Measurements from ENCODE around the gene IL17RD. TPM values are rescaled to one million over a fixed set of nuclear protein-coding genes. Genes with fewer than 3 reads are reported as not detected.

The IL17RD gene
- total RNA-seq, 1 experiment from 2014 or later: 3.5 TPM

GRCh38 chr3:57143886-57144459, 21.2 kb downstream of the IL17RD start:
- BruUV-seq (replicated peaks): no TSS peak
- in situ Hi-C loops (cut with HindIII; ENCODE audit: low pct_unique_long_range_greater_than_20kb, low sequenced_read_pairs) (no loop called here), intact Hi-C loops (cut with micrococcal nuclease; ENCODE audit: unreplicated experiment) (no loop called here)
- POLR2A ChIA-PET: no interaction called here
- H3K36me3 ChIP-seq (ENCODE audit: control insufficient read depth, insufficient read depth, low read length): no peaks in the 10 kb centered on the region
- H3K4me3 ChIP-seq (ENCODE audit: low read depth in 2 of 2, low read length in 2 of 2): no peak overlapping the region
- H3K4me1 ChIP-seq (ENCODE audit: control insufficient read depth, insufficient read depth, low read length): no peaks in the 10 kb centered on the region
- no peaks in the 10 kb centered on the region for H3K9me3 ChIP-seq (ENCODE audit: control insufficient read depth, insufficient read depth, low read depth, low read length)
- CTCF ChIA-PET: no interaction called here
- ATAC-seq: no peak
- H3K27me3 ChIP-seq (ENCODE audit: control insufficient read depth, insufficient read depth, low read length): no peaks in the 10 kb centered on the region
- TF ChIP-seq TCF7L2 (IDR thresholded peaks at IDR 0.05; ENCODE audit: low read depth, low read length) (no peak), SIN3A (IDR thresholded peaks at IDR 0.05; ENCODE audit: borderline replicate concordance, insufficient read depth, low read depth, low read length) (no peak), REST (IDR thresholded peaks at IDR 0.05; ENCODE audit: insufficient read depth in 1 of 2, low read depth in 2 of 2, low read length in 1 of 2) (no peak), CTCF (IDR thresholded peaks at IDR 0.05) (no peak), POLR2AphosphoS5 (IDR thresholded peaks at IDR 0.05; ENCODE audit: low read depth, low read length) (no peak)
- no peak overlapping the region for H3K27ac ChIP-seq (ENCODE audit: low read length)
- no peak for DNase-seq (ENCODE audit: low read depth, low spot score)

- in situ Hi-C loops (cut with HindIII; ENCODE audit: low pct_unique_long_range_greater_than_20kb, low sequenced_read_pairs): no loop called here
- intact Hi-C loops (cut with micrococcal nuclease; ENCODE audit: unreplicated experiment): no loop called here
- no peak for DNase-seq (ENCODE audit: low read depth, low spot score)
- BruUV-seq (replicated peaks): no TSS peak
- no peak for ATAC-seq
- H3K4me1 ChIP-seq (ENCODE audit: control insufficient read depth, insufficient read depth, low read length): no peaks in the 10 kb centered on the region
- ChIA-PET CTCF (no interaction called here), POLR2A (no interaction called here)
- H3K27ac ChIP-seq (ENCODE audit: low read length): no peak overlapping the region
- H3K4me3 ChIP-seq (ENCODE audit: low read depth in 2 of 2, low read length in 2 of 2): no peak overlapping the region
- no peaks in the 10 kb centered on the region for H3K9me3 ChIP-seq (ENCODE audit: control insufficient read depth, insufficient read depth, low read depth, low read length)
- no peak for TF ChIP-seq CTCF (IDR thresholded peaks at IDR 0.05)
- no peak for TF ChIP-seq TCF7L2 (IDR thresholded peaks at IDR 0.05; ENCODE audit: low read depth, low read length)
- no peak for TF ChIP-seq REST (IDR thresholded peaks at IDR 0.05; ENCODE audit: insufficient read depth in 1 of 2, low read depth in 2 of 2, low read length in 1 of 2)
- no peak for TF ChIP-seq POLR2AphosphoS5 (IDR thresholded peaks at IDR 0.05; ENCODE audit: low read depth, low read length)
- no peak for TF ChIP-seq SIN3A (IDR thresholded peaks at IDR 0.05; ENCODE audit: borderline replicate concordance, insufficient read depth, low read depth, low read length)
- H3K36me3 ChIP-seq (ENCODE audit: control insufficient read depth, insufficient read depth, low read length): no peaks in the 10 kb centered on the region
- no peaks in the 10 kb centered on the region for H3K27me3 ChIP-seq (ENCODE audit: control insufficient read depth, insufficient read depth, low read length)
Measured at GRCh38 chr3:57142411-57142723, 22.8 kb downstream of the IL17RD start.

Data from Panc1 (cell line).